Right ventricle myocardium inferior (tissue), 1 donor: Measurements from ENCODE around the gene EXTL1. TPM values are rescaled to one million over a fixed set of nuclear protein-coding genes. Genes with fewer than 3 reads are reported as not detected.

Source experiments
- ATAC-seq: fragments of 200-7000 bp; cut with Tn5 transposase; one replicate; pipeline ENCODE4 v1.9.1; 2020; ENCODE audit warnings: mild to moderate bottlenecking, moderate library complexity
- DNase-seq: peaks from one replicate; pipeline ENCODE4 v3.0.0; 2021; ENCODE audit errors: missing footprints
- intact Hi-C: fragments of 100-400 bp; cut with DNase I; formaldehyde crosslinking; loops from one replicate; pipeline ENCODE4 v1.11.0; 2022
- total RNA-seq: library from RNA; stranded (reverse); fragmentation: NEBNext Ultra II Directional; extraction: Animal tissue kit (Norgen Biotek cat#: 25700); gene quantifications from one replicate; pipeline ENCODE4 v1.2.1, GENCODE V29; 2021
- donor health status: DM: no; HTN: yes; CAD: no; lungs with severe emphysema.

Gene EXTL1
- total RNA-seq, 1 donor from 2014 or later: 11.2 TPM

- DNase-seq: no peak
- no peak for ATAC-seq
- intact Hi-C loops: no loop called here
These were observed 58.6 kb downstream of the EXTL1 start for GRCh38 chr1:26079960-26080814.

GRCh38 chr1:26081267-26082019, 59.9 kb downstream of the EXTL1 start:
- peak; percentile 54 for ATAC-seq
- peak; percentile 74 for DNase-seq

GRCh38 chr1:26082020-26082350, 60.4 kb downstream of the EXTL1 start:
- intact Hi-C loops: no loop called here
- DNase-seq (no peak), ATAC-seq (no peak)

More at GRCh38 chr1:26081267-26082019, 59.9 kb downstream of the EXTL1 start:
- intact Hi-C loops: no loop called here

- ATAC-seq (peak; percentile 82), DNase-seq (no peak)
- intact Hi-C loops: no loop called here
These were observed 61.6 kb downstream of the EXTL1 start for GRCh38 chr1:26083208-26083607.

- intact Hi-C loops: loop anchor here (1.0 kb wide), 1 partner anchor 17 kb away; the partner anchor contains the start of gene TRIM63
- ATAC-seq (peak; percentile 82), DNase-seq (no peak)
These were observed 62.6 kb downstream of the EXTL1 start for GRCh38 chr1:26084091-26084561.

- DNase-seq (no peak), ATAC-seq (no peak)
- intact Hi-C loops: loop anchor here (1.0 kb wide), 1 partner anchor 18 kb away; the partner anchor contains the start of gene TRIM63
These were observed 63.3 kb downstream of the EXTL1 start for GRCh38 chr1:26084844-26085243.

Other genes starting within 250 kb of the EXTL1 start
- 45.7 TPM for gene SELENON, start 221.6 kb upstream of the EXTL1 start, total RNA-seq
- 206 TPM for gene MTFR1L, start 201.8 kb upstream of the EXTL1 start, total RNA-seq
- not detected for gene AUNIP, start 162.3 kb upstream of the EXTL1 start, total RNA-seq
- 2.2 TPM for gene PAQR7, start 146.1 kb upstream of the EXTL1 start, total RNA-seq
- gene STMN1, start 115.4 kb upstream of the EXTL1 start, total RNA-seq: 30.0 TPM
- gene PAFAH2, start 23.7 kb upstream of the EXTL1 start, total RNA-seq: 9.7 TPM
- gene SLC30A2, start 24.3 kb downstream of the EXTL1 start, total RNA-seq: 4.0 TPM
- 212 TPM for gene TRIM63, start 45.9 kb downstream of the EXTL1 start, total RNA-seq
- gene PDIK1L, start 90.0 kb downstream of the EXTL1 start, total RNA-seq: 4.0 TPM
- 4.0 TPM for gene FAM110D, start 137.3 kb downstream of the EXTL1 start, total RNA-seq
- not detected for gene C1orf232, start 147.2 kb downstream of the EXTL1 start, total RNA-seq
- gene ZNF593, start 148.1 kb downstream of the EXTL1 start, total RNA-seq: 14.9 TPM
- gene ZNF593OS, start 150.1 kb downstream of the EXTL1 start, total RNA-seq: not detected
- 1.8 TPM for gene CNKSR1, start 155.7 kb downstream of the EXTL1 start, total RNA-seq
- not detected for gene CATSPER4, start 168.8 kb downstream of the EXTL1 start, total RNA-seq
- gene CEP85, start 212.4 kb downstream of the EXTL1 start, total RNA-seq: 73.6 TPM